Upper lobe of left lung (tissue), 6 donors: ENCODE data around the gene LIPH. TPM values are rescaled to one million over a fixed set of nuclear protein-coding genes. Genes with fewer than 3 reads are reported as not detected.

ENCODE experiments used
- ATAC-seq, 2 donors: fragments of 200-7000 bp; cut with Tn5 transposase; one replicate each; pipeline ENCODE4 v1.9.1; 2022; ENCODE audit warnings: mild to moderate bottlenecking in 2 of 2, moderate library complexity in 2 of 2; ENCODE audit not compliant: low FRiP score in 2 of 2
- DNase-seq, 2 donors: peaks; one replicate each; pipeline ENCODE4 v3.0.0-alpha.2; 2019 to 2020
- H3K27ac ChIP-seq, 4 donors: fragments of 200-600 bp; sonication (generic); one replicate each; pipeline ENCODE4 v1.5.1; 2016 to 2019
- H3K27me3 ChIP-seq, 4 donors: fragments of 200-600 bp; sonication (generic); one replicate each; pipeline ENCODE4 v1.5.1; 2017 to 2019
- H3K36me3 ChIP-seq, 4 donors: fragments of 200-600 bp; sonication (generic); one replicate each; pipeline ENCODE4 v1.5.1; 2016 to 2019
- H3K4me1 ChIP-seq, 4 donors: fragments of 200-600 bp; sonication (generic); one replicate each; pipeline ENCODE4 v1.5.1; 2018 to 2019
- H3K4me3 ChIP-seq, 4 donors: fragments of 200-600 bp; sonication (generic); one replicate each; pipeline ENCODE4 v1.5.1; 2017 to 2019; ENCODE audit warnings: mild to moderate bottlenecking in 2 of 4, moderate library complexity in 1 of 4
- H3K9me3 ChIP-seq, 4 donors: fragments of 200-600 bp; sonication (generic); one replicate each; pipeline ENCODE4 v1.5.1; 2018 to 2019
- CTCF ChIP-seq, 6 experiments: fragments of 450-650 bp in 4 of 6; fragments of 200-600 bp in 2 of 6; sonication (generic) in 2 of 6; IDR thresholded peaks; one replicate each; pipeline ENCODE4 v1.5.1; 2016 to 2019; ENCODE audit warnings: antibody characterized with exemption in 6 of 6
- EP300 ChIP-seq, 4 donors: sonication (generic); formaldehyde crosslinking; IDR thresholded peaks; one replicate each; pipeline ENCODE4 v1.5.1; 2017; ENCODE audit warnings: antibody characterized with exemption in 4 of 4, control low read depth in 2 of 4
- POLR2A ChIP-seq, 4 donors: fragments of 450-650 bp; IDR thresholded peaks; one replicate each; pipeline ENCODE4 v1.5.1; 2016 to 2017; ENCODE audit warnings: antibody characterized with exemption in 4 of 4, mild to moderate bottlenecking in 2 of 4
- POLR2AphosphoS5 ChIP-seq, 2 donors: sonication (generic); formaldehyde crosslinking; IDR thresholded peaks; one replicate each; pipeline ENCODE4 v1.5.1; 2017; ENCODE audit warnings: antibody characterized with exemption in 2 of 2
- WGBS, 2 donors: methylation state at CpG; one replicate each; pipeline ENCODE4 v1.1.5; 2017 to 2018; 5-methylcytosine and 5-hydroxymethylcytosine counted together
- total RNA-seq, 6 donors: library from RNA; depleted of rRNA in 4 of 6; stranded (reverse); fragments of >200 nt in 4 of 6; gene quantifications; one replicate each; pipeline versions ENCODE4 v1.1.0 to v1.2.1, GENCODE V29; 2016 to 2021
- donor health status: DM: no; HTN: no; CAD: no; lungs with moderate emphysema.
- donor health status: DM: no; HTN: yes; CAD: no; lungs with severe emphysema.

The LIPH gene
- total RNA-seq, 6 donors from 2014 or later: 25.9 to 63.1 (median 42.3) TPM

- WGBS, 2 donors: 97% methylated on average over 2 of the region's 2 CpGs
- TF ChIP-seq POLR2AphosphoS5 (IDR thresholded peaks at IDR 0.05): no peak
- no peak for TF ChIP-seq EP300 (IDR thresholded peaks at IDR 0.05)
- no peak for TF ChIP-seq POLR2A (IDR thresholded peaks at IDR 0.05)
- no peak for TF ChIP-seq CTCF (IDR thresholded peaks at IDR 0.05)
These were observed 25.9 kb downstream of the LIPH start for GRCh38 chr3:185526349-185526951.

GRCh38 chr3:185521349-185522138 is 30.8 kb downstream of the LIPH start:
- Histone ChIP-seq H3K4me3 (no peak overlapping the region), H3K4me1 (no peaks in the 10 kb centered on the region), H3K36me3 (peaks cover 0 to 4% (median 0%) of the 10 kb centered on the region in 4 donors), H3K27me3 (no peaks in the 10 kb centered on the region), H3K9me3 (no peaks in the 10 kb centered on the region), H3K27ac (no peak overlapping the region)
- 79 to 80% methylated on average over 7 of the region's 7 CpGs for WGBS, 2 donors
- ATAC-seq: no peak
- no peak for TF ChIP-seq POLR2AphosphoS5 (IDR thresholded peaks at IDR 0.05)
- no peak for TF ChIP-seq CTCF (IDR thresholded peaks at IDR 0.05)
- TF ChIP-seq EP300 (IDR thresholded peaks at IDR 0.05): no peak
- no peak for TF ChIP-seq POLR2A (IDR thresholded peaks at IDR 0.05)
- DNase-seq: no peak

More at GRCh38 chr3:185526349-185526951, 25.9 kb downstream of the LIPH start:
- H3K36me3 ChIP-seq: no peaks in the 10 kb centered on the region
- H3K4me3 ChIP-seq: no peak overlapping the region
- no peaks in the 10 kb centered on the region for H3K27me3 ChIP-seq
- no peaks in the 10 kb centered on the region for H3K9me3 ChIP-seq
- ATAC-seq (no peak), DNase-seq (no peak)
- no peak overlapping the region for H3K27ac ChIP-seq
- H3K4me1 ChIP-seq: no peaks in the 10 kb centered on the region

- 79 to 87% methylated on average over 5 of the region's 5 CpGs for WGBS, 2 donors
- DNase-seq (no peak), ATAC-seq (no peak)
- Histone ChIP-seq H3K27me3 (no peaks in the 10 kb centered on the region), H3K4me1 (no peaks in the 10 kb centered on the region), H3K27ac (no peak overlapping the region), H3K4me3 (no peak overlapping the region), H3K36me3 (peaks cover 0 to 8% (median 5%) of the 10 kb centered on the region in 4 donors), H3K9me3 (no peaks in the 10 kb centered on the region)
- TF ChIP-seq EP300 (IDR thresholded peaks at IDR 0.05) (no peak), POLR2AphosphoS5 (IDR thresholded peaks at IDR 0.05) (no peak), POLR2A (IDR thresholded peaks at IDR 0.05) (no peak), CTCF (IDR thresholded peaks at IDR 0.05) (no peak)
These were observed 33.4 kb downstream of the LIPH start for GRCh38 chr3:185519021-185519420.

GRCh38 chr3:185517387-185518130 is 34.8 kb downstream of the LIPH start:
- DNase-seq: no peak
- no peak overlapping the region for H3K4me3 ChIP-seq
- H3K36me3 ChIP-seq: peaks cover 0 to 8% (median 5%) of the 10 kb centered on the region in 4 donors
- no peaks in the 10 kb centered on the region for H3K9me3 ChIP-seq
- no peak overlapping the region for H3K27ac ChIP-seq
- no peak for TF ChIP-seq CTCF (IDR thresholded peaks at IDR 0.05)
- no peak for TF ChIP-seq EP300 (IDR thresholded peaks at IDR 0.05)
- TF ChIP-seq POLR2A (IDR thresholded peaks at IDR 0.05): no peak
- no peak for TF ChIP-seq POLR2AphosphoS5 (IDR thresholded peaks at IDR 0.05)
- WGBS, 2 donors: 87 to 91% methylated on average over 2 of the region's 2 CpGs
- H3K4me1 ChIP-seq: no peaks in the 10 kb centered on the region
- no peak for ATAC-seq
- H3K27me3 ChIP-seq: no peaks in the 10 kb centered on the region
